A549 (cell line): ENCODE data around the gene BARX1. TPM values are rescaled to one million over a fixed set of nuclear protein-coding genes. Genes with fewer than 3 reads are reported as not detected.

Source experiments
- ATAC-seq, 2 experiments: fragments of 200-7000 bp in 1 of 2; fragments of >200 bp in 1 of 2; cut with Nextera tagmentation in 1 of 2; cut with Tn5 transposase in 1 of 2; 3 replicates each; pipeline versions ENCODE4 v1.8.0 to v1.9.1; 2018 to 2020; ENCODE audit warnings: mild to moderate bottlenecking in 1 of 2, moderate library complexity in 1 of 2
- CTCF ChIA-PET: fragments of 300-600 bp; sonication (Branson Sonifier 250); formaldehyde crosslinking; extraction: SDS; loops from one replicate; lab custom pipeline; 2021; ENCODE audit warnings: antibody characterized with exemption, inconsistent platforms; lab: Yijun Ruan, JAX
- POLR2A ChIA-PET: fragments of 350-600 bp; formaldehyde crosslinking; extraction: SDS; loops from one replicate; lab custom pipeline; 2021; ENCODE audit warnings: antibody characterized with exemption, inconsistent platforms; lab: Yijun Ruan, JAX
- DNase-seq, 2 experiments: peaks; one replicate each; pipeline versions ENCODE4 v3.0.0 to v3.0.0-alpha.2; 2011 to 2016; ENCODE audit warnings: low read depth in 1 of 2, low spot score in 1 of 2
- FAIRE-seq: peaks from 2 replicates; lab custom pipeline; 2011; peaks lifted over from hg19 to GRCh38; lab: Jason Lieb, UNC
- H3K27ac ChIP-seq, 2 experiments: fragments of >200 bp; sonication (Bioruptor Twin); formaldehyde crosslinking; 3 replicates each; pipeline ENCODE4 v1.5.1; 2016 to 2017
- H3K4me1 ChIP-seq: fragments of >200 bp; sonication (Bioruptor Twin); formaldehyde crosslinking; 3 replicates; pipeline ENCODE4 v1.6.1; 2016
- H3K4me2 ChIP-seq: fragments of >200 bp; sonication (Bioruptor Twin); formaldehyde crosslinking; 3 replicates; pipeline ENCODE4 v1.6.1; 2016
- H3K4me3 ChIP-seq: fragments of >200 bp; sonication (Bioruptor Twin); formaldehyde crosslinking; 3 replicates; pipeline ENCODE4 v1.5.1; 2016
- H3K9me3 ChIP-seq: fragments of >200 bp; sonication (Bioruptor Twin); formaldehyde crosslinking; 3 replicates; pipeline ENCODE4 v1.6.1; 2016
- BHLHE40 ChIP-seq: IDR thresholded peaks from 2 replicates; pipeline ENCODE4 v1.6.1; 2012; ENCODE audit warnings: low read depth, low read length, inconsistent platforms
- CBX8 ChIP-seq: fragments of 200-600 bp; sonication (generic); IDR thresholded peaks from 2 replicates; pipeline ENCODE4 v1.6.1; 2016
- CEBPB ChIP-seq, 2 experiments: fragments of >200 bp in 1 of 2; sonication (Bioruptor Twin) in 1 of 2; formaldehyde crosslinking in 1 of 2; IDR thresholded peaks; 2 replicates each; pipeline ENCODE4 v1.6.1; 2012 to 2016
- E2F6 ChIP-seq: IDR thresholded peaks from 2 replicates; pipeline ENCODE4 v1.6.1; 2012; ENCODE audit warnings: low read depth, borderline replicate concordance
- EHMT2 ChIP-seq: fragments of 200-600 bp; sonication (generic); IDR thresholded peaks from 2 replicates; pipeline ENCODE4 v1.6.1; 2016; ENCODE audit warnings: antibody characterized with exemption, low read depth, mild to moderate bottlenecking, moderate library complexity
- EP300 ChIP-seq, 2 experiments: fragments of >200 bp; sonication (Bioruptor Twin); formaldehyde crosslinking; IDR thresholded peaks; 2 replicates in 1 of 2; 3 replicates in 1 of 2; pipeline ENCODE4 v1.6.1; 2016 to 2017
- FOSB ChIP-seq: fragments of 250-450 bp; sonication (Bioruptor Pico); IDR thresholded peaks from 2 replicates; pipeline ENCODE4 v1.5.0; 2020; ENCODE audit warnings: mild to moderate bottlenecking, moderate library complexity
- FOSL2 ChIP-seq, 2 experiments: fragments of 450-650 bp in 1 of 2; fragments of >200 bp in 1 of 2; sonication (Bioruptor Twin) in 1 of 2; formaldehyde crosslinking; IDR thresholded peaks; 2 replicates each; pipeline versions ENCODE4 v1.5.0 to v1.6.1; 2016 to 2020; ENCODE audit warnings: mild to moderate bottlenecking in 1 of 2, moderate library complexity in 1 of 2
- HDAC2 ChIP-seq: fragments of 200-600 bp; sonication (generic); IDR thresholded peaks from 2 replicates; pipeline ENCODE4 v1.6.1; 2016
- HEYL ChIP-seq: fragments of 250-450 bp; sonication (Bioruptor Pico); IDR thresholded peaks from 2 replicates; pipeline ENCODE4 v1.8.0; 2021; ENCODE audit warnings: mild to moderate bottlenecking, moderate library complexity
- KDM5A ChIP-seq: fragments of 200-600 bp; sonication (generic); IDR thresholded peaks from 2 replicates; pipeline ENCODE4 v1.6.1; 2016; ENCODE audit warnings: antibody characterized with exemption, mild to moderate bottlenecking
- MAZ ChIP-seq: fragments of 150-350 bp; IDR thresholded peaks from 2 replicates; pipeline ENCODE4 v1.6.1; 2014; ENCODE audit warnings: antibody characterized with exemption, low read depth, low read length, borderline replicate concordance
- NFE2L2 ChIP-seq: fragments of 150-350 bp; conservative IDR thresholded peaks from 2 replicates; pipeline ENCODE4 v1.6.1; 2014; ENCODE audit warnings: low read length
- NPAS2 ChIP-seq: fragments of 250-450 bp; sonication (Bioruptor Pico); IDR thresholded peaks from 2 replicates; pipeline ENCODE4 v1.8.0; 2022; ENCODE audit warnings: mild to moderate bottlenecking, moderate library complexity, borderline replicate concordance
- NR3C1 ChIP-seq: fragments of >200 bp; sonication (Bioruptor Twin); formaldehyde crosslinking; IDR thresholded peaks from 3 replicates; pipeline ENCODE4 v1.6.1; 2017
- PBX3 ChIP-seq: IDR thresholded peaks from 2 replicates; pipeline ENCODE4 v1.6.1; 2012
- POLR2A ChIP-seq: IDR thresholded peaks from 2 replicates; pipeline ENCODE4 v1.6.1; 2012; ENCODE audit warnings: mild to moderate bottlenecking, low read length
- POLR2AphosphoS2 ChIP-seq: conservative IDR thresholded peaks from 2 replicates; pipeline ENCODE4 v1.6.1; 2012; ENCODE audit warnings: low read length, improper control_type of control experiment, inconsistent platforms
- RCOR1 ChIP-seq: fragments of 150-350 bp; IDR thresholded peaks from 2 replicates; pipeline ENCODE4 v1.6.1; 2014; ENCODE audit warnings: antibody characterized with exemption, low read length, low read depth
- SREBF2 ChIP-seq: fragments of 450-650 bp; IDR thresholded peaks from 2 replicates; pipeline ENCODE4 v1.6.1; 2014; ENCODE audit warnings: mild to moderate bottlenecking, moderate library complexity
- ZNF302 ChIP-seq: fragments of 250-450 bp; sonication (Bioruptor Pico); IDR thresholded peaks from 2 replicates; pipeline ENCODE4 v1.9.0; 2021; ENCODE audit warnings: inconsistent platforms, mild to moderate bottlenecking, moderate library complexity
- WGBS: methylation state at CpG from one replicate; pipeline ENCODE4 v1.1.6; 2017; ENCODE audit errors: missing lambda C conversion rate; 5-methylcytosine and 5-hydroxymethylcytosine counted together
- polyA plus RNA-seq, 4 experiments: library from polyadenylated mRNA; depleted of rRNA in 3 of 4; stranded (reverse); fragments of >200 nt; fragmentation: RNase III in 1 of 4; extraction: RNeasy Plus Mini Kit Qiagen cat#74134 plus additional on column Dnase treatment in 1 of 4; gene quantifications; 2 replicates in 3 of 4; 3 replicates in 1 of 4; pipeline ENCODE4 v1.2.3, GENCODE V29; 2011 to 2017
- TF ChIP-seq, protein P1 (sequence below): fragments of >200 bp; sonication (Bioruptor Twin); formaldehyde crosslinking; IDR thresholded peaks from 2 replicates; pipeline ENCODE4 v1.6.1; 2016

BARX1 gene
- polyA plus RNA-seq, 2 of the 4 experiments (the other 2 are of a cell fraction): 3.5 to 7.3 TPM

- H3K4me1 ChIP-seq: peaks cover 3% of the 10 kb centered on the region; the same call in 2 of the 3 replicates
- no peak for TF ChIP-seq FOSB
- no peak for TF ChIP-seq MAZ
- no peak for TF ChIP-seq BHLHE40
- TF ChIP-seq POLR2A: no peak
- TF ChIP-seq KDM5A: no peak
- no peak for TF ChIP-seq POLR2AphosphoS2
- no peak for TF ChIP-seq CBX8
- TF ChIP-seq RCOR1: no peak
- no peak for TF ChIP-seq NFE2L2
- no peak overlapping the region for H3K4me2 ChIP-seq
- ChIA-PET POLR2A (no interaction called here), CTCF (interaction anchor here (0.9 to 8.5 kb wide), 5 partner anchors 10 to 278 kb away, joined by 3 to 141 read pairs (median 27); partner anchors contain the start of gene BARX1)
- no peak overlapping the region for H3K4me3 ChIP-seq
- 90% methylated on average over 44 of the region's 63 CpGs for WGBS
- DNase-seq: no peak
- no peak for ATAC-seq
- no peak overlapping the region for H3K27ac ChIP-seq
- H3K9me3 ChIP-seq: no peaks in the 10 kb centered on the region
- FAIRE-seq: no peak
Measured at GRCh38 chr9:93960221-93960970, 5.2 kb upstream of the BARX1 start.

DNA sequence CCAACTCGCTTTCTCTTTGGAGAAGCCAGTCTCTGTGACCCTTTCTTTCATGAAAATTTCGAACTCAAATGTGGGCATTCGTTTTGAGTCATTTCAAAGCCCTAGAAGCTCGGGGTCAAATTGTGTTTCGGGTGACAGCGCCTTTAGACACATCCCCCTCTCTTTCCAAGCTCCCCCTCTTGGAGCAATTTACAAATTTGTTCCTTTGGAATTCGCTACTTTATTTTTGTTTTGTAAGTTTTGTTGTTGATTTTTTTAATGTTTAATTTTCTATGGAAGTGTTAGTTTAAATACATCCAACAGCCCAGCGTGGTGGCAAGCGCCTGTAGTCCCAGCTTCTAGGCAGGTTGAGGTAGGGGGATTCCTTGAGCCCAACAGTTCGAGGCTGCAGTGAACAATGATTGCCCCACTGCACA, 4.6 kb upstream of the BARX1 start:
- no peak overlapping the region for H3K27ac ChIP-seq
- peaks cover 3% of the 10 kb centered on the region; the same call in 2 of the 3 replicates for H3K4me1 ChIP-seq
- no peak for FAIRE-seq
- 69% methylated on average over 10 of the region's 10 CpGs for WGBS
- ChIA-PET POLR2A (no interaction called here), CTCF (interaction anchor here (1.2 to 8.5 kb wide), 2 partner anchors 49 to 277 kb away, joined by 4 to 141 read pairs; no protein-coding TSS in a partner anchor)
- TF ChIP-seq EP300 (IDR thresholded peaks at IDR 0.05) (no peak), ZNF302 (CRISPR knock-in tag) (no peak), EHMT2 (no peak), SREBF2 (no peak), HDAC2 (no peak), NPAS2 (CRISPR knock-in tag) (no peak), PBX3 (no peak), CEBPB (IDR thresholded peaks at IDR 0.05) (no peak), HEYL (CRISPR knock-in tag) (no peak), NR3C1 (no peak), POLR2A (no peak), FOSL2 (IDR thresholded peaks at IDR 0.05) (no peak), FOSL2 (CRISPR knock-in tag; IDR thresholded peaks at IDR 0.05) (no peak), E2F6 (no peak)
- TF ChIP-seq, protein P1, sequence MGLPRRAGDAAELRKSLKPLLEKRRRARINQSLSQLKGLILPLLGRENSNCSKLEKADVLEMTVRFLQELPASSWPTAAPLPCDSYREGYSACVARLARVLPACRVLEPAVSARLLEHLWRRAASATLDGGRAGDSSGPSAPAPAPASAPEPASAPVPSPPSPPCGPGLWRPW: no peak
- H3K4me2 ChIP-seq: no peak overlapping the region
- DNase-seq: no peak
- no peak overlapping the region for H3K4me3 ChIP-seq
- ATAC-seq: no peak
- H3K9me3 ChIP-seq: no peaks in the 10 kb centered on the region
